LNCaP clone FGC (cell line): Measurements from ENCODE around the gene RGS7BP.

Source experiments
- DNase-seq: peaks from one replicate; pipeline ENCODE4 v3.0.0-alpha.2; 2011; ENCODE audit warnings: low read depth
- H3K4me3 ChIP-seq: 2 replicates; pipeline ENCODE4 v1.5.1; 2011; ENCODE audit warnings: mild to moderate bottlenecking, low read depth, low read length, control low read depth
- TF ChIP-seq, protein P1 (sequence below): IDR thresholded peaks from 2 replicates; pipeline ENCODE4 v1.5.1; 2012; ENCODE audit warnings: mild to moderate bottlenecking; ENCODE audit not compliant: control insufficient read depth, insufficient read depth; ENCODE audit errors: extremely low read depth

The RGS7BP gene

DNA sequence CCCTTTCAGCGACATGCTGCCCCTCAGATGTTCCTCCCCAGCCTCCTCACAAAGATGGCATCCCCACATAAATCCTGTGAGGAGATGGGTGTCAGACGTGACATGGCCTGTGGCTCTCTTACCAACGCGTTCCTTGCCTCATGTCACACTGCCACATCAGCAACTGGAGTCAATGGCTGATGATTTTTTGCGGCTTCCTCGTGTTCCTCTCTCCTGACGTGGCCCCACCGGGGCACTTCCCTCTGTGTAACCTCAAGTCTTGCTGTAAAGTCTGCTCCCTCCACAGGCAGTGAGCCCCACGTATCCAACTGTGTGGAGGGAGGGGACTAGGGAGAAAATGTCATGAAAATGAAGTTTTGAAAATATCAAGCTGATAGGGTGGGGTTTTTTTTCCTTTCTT lies 131.3 kb downstream of the RGS7BP start:
- TF ChIP-seq, protein P1, sequence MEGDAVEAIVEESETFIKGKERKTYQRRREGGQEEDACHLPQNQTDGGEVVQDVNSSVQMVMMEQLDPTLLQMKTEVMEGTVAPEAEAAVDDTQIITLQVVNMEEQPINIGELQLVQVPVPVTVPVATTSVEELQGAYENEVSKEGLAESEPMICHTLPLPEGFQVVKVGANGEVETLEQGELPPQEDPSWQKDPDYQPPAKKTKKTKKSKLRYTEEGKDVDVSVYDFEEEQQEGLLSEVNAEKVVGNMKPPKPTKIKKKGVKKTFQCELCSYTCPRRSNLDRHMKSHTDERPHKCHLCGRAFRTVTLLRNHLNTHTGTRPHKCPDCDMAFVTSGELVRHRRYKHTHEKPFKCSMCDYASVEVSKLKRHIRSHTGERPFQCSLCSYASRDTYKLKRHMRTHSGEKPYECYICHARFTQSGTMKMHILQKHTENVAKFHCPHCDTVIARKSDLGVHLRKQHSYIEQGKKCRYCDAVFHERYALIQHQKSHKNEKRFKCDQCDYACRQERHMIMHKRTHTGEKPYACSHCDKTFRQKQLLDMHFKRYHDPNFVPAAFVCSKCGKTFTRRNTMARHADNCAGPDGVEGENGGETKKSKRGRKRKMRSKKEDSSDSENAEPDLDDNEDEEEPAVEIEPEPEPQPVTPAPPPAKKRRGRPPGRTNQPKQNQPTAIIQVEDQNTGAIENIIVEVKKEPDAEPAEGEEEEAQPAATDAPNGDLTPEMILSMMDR, result no peak
- DNase-seq, result no peak

DNA sequence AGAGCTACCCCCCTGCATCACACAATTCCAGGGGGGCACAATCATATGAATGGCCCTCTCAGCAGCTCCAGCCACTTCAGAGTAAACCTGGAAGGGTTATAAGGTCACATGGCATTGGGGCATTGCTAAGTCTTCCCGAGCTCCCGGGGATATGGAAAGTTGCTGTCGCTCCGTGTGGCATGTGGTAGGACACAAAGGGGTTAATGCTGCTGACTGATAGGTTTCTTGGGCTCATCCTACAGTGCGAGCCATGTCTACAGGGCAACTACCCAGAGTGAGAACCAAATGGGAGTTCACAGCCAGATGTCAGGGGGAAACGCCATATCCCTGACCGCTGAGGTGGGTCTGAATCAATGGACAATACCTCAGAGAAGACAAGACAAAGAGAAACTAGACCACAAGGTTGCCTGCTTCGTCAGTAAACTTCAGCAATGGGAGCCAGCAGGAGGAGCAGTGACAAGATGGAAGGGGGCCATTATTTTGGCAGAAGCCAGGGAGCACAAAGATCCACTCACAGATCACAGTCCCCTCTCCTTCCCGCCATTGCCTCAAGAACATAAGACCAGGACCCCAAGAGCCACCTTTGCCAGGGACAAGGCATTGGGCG lies 132.1 kb downstream of the RGS7BP start:
- no peak overlapping the region for H3K4me3 ChIP-seq
- DNase-seq, result no peak
- TF ChIP-seq, protein P1, result no peak

More for the DNA sequence above, 131.3 kb downstream of the RGS7BP start:
- no peak overlapping the region for H3K4me3 ChIP-seq

DNA sequence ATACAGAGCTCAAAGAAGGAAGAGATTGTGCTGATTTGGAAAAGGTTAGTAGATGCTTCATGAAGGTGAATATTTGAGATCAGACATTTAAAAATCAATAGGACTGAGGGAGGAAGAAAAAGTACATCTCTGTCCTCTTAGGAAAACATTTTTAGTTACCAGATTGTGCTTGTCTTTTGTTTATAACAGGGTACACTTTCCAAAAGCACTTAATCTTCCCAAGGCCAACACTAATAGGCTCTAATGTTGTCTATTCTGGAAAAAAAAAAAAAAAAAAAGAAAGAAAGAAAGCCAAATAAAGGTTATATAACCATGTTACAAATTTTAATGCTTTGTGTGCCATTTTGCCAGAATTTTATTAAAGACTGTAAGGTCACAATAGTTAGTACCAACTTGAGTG lies 139.0 kb downstream of the RGS7BP start:
- DNase-seq, result no peak
- TF ChIP-seq, protein P1, result no peak
- H3K4me3 ChIP-seq, result no peak overlapping the region

DNA sequence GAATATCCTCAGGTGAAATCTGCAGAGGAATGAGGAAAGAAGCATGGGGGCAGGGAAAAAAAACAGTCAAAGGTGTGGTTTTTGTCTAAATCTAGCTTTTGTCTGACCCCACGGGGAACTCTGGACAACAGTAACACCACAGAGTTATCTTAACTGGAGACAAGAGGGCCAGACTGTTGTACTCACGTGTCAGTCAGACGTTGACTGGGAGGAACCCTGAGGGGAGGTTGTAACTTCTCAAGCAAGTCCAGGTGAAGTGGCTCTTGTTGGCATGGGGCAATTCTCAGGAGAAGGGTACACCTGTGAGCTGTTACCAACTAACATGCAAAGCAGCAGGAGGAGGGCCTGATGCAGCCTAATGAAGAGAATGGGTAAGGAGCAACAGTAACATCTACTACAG lies 140.4 kb downstream of the RGS7BP start:
- H3K4me3 ChIP-seq, result no peak overlapping the region
- no peak for DNase-seq
- TF ChIP-seq, protein P1, result no peak

DNA sequence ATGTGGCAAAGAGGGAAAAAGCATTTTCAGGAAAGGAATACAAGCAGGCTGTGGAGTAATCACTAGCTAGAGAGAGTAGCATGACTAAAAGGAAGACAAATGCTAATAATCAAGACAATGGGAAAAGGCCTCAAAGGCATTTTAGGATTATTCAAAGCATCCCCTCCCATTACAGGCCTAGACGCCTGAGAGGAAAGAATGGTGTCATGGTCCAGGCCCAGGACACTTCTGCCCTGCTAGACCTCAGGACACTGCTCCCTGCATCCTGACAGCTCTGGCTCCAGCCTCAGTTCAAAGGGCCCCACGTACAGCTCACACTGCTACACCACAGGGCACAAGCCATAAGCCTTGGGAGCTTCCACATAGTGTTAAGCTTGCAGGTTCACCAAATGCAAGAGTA lies 143.7 kb downstream of the RGS7BP start:
- no peak for DNase-seq
- TF ChIP-seq, protein P1, result no peak
- no peak overlapping the region for H3K4me3 ChIP-seq

DNA sequence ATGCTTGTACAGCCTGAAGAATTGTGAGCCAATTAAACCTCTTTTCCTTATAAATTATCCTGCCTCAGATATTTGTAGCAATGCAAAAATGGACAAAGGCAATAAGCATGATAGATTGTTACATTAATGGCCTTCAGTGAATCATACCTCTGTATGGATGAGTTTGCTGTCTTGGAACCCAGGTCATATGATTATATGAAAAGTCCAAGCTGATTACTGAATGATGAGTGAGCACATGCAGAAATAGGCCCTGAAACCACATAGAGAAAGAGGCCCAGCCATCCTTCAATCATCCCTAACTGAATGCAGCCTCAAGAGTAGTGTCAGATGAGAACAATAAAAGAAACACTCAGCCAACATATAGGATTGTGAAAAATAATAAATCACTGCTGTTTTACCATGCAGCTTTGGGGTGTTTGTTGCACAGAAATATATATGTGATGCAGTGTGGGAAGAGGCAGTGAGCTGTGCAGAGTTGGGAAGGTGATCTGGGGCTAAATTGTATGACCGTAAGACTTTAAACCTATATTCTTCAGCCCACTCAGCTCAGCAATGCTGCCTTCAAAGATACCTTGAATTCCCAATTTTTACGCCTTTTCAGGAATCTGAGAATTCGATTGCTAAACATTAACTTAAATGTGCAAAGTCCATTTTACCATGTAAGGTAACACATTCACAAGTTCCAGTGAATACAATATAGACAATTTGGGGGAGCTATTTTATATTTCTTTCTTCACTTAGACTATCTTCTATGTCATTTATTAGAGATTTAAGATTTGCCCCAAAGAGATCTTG lies 148.1 kb downstream of the RGS7BP start:
- TF ChIP-seq, protein P1, result no peak
- H3K4me3 ChIP-seq, result no peak overlapping the region
- no peak for DNase-seq
